ENCODE measurements around the gene JAZF1. TPM values are rescaled to one million over a fixed set of nuclear protein-coding genes. Genes with fewer than 3 reads are reported as not detected.

Gene JAZF1
- total and polyA plus RNA-seq, 2 donors (not counting 1 experiment from before 2014, with no cell fraction given), result 14.0 to 38.6 TPM

DNA sequence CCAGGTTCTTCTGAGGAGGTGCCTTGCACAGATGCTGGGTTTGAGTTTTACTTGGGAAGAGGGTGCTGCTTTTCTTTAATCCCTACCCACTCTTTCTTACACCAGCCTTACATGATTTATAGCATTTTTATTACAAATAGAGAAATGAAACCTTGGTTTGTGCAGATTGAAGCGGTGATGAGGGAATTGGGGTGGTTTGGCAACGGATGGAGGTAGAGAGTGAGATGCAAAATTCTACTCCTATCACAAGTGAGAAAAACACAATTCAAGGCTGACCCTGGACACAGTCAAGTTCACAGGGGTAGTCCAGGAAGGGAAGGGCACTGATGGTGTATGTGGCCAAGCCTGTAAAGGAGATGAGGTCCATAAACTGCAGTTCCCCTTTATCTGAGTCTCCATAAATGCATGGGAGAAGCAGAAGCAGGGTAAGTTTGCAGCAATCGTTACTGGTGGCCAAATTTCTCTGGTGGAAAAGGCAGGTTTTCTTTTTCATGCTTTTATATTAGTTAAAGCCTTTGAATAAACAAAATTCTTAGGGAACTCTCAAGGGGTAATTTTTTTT, 214.3 kb downstream of the JAZF1 start:
- Mint-ChIP-seq H3K4me3 (peak overlapping the region; percentile 39), H3K9me3 (ENCODE audit: insufficient read depth) (no peaks in the 10 kb centered on the region), H3K27me3 (no peaks in the 10 kb centered on the region), H3K27ac (peak overlapping the region; percentile 27), H3K4me1 (peaks cover 50% of the 10 kb centered on the region)
- Histone ChIP-seq H3K9ac (ENCODE audit: low read length) (no peak overlapping the region), H3K4me3 (ENCODE audit: control extremely low read depth in 1 of 5, extremely low read depth in 1 of 5, insufficient read depth in 1 of 5, low read depth in 2 of 5, low read length in 4 of 5) (no peak overlapping the region), H4K20me1 (ENCODE audit: control insufficient read depth, insufficient read depth, low read length, poor library complexity, severe bottlenecking) (peaks cover 67% of the 10 kb centered on the region), H2AFZ (ENCODE audit: insufficient read depth, low read depth, low read length, poor library complexity, severe bottlenecking) (no peak overlapping the region), H3K79me2 (ENCODE audit: control insufficient read depth, insufficient read depth, low read length) (peaks cover 71% of the 10 kb centered on the region), H3K27me3 (replicated peaks in 1 of 4; ENCODE audit: control extremely low read depth in 1 of 4, control insufficient read depth in 3 of 4, insufficient read depth in 4 of 4, low read length in 3 of 4) (no peaks in the 10 kb centered on the region), H3K9me3 (ENCODE audit: control extremely low read depth in 1 of 3, control insufficient read depth in 2 of 3, insufficient read depth in 1 of 3, low read length in 2 of 3) (no peaks in the 10 kb centered on the region), H3K4me1 (ENCODE audit: control insufficient read depth in 2 of 2, insufficient read depth in 2 of 2, low read length in 2 of 2) (peaks cover 20 to 27% of the 10 kb centered on the region in 2 donors), H3K4me2 (replicated peaks; ENCODE audit: low read depth, low read length, poor library complexity, severe bottlenecking) (peak overlapping the region; percentile 36), H3K36me3 (replicated peaks in 1 of 2; ENCODE audit: control extremely low read depth in 1 of 2, control insufficient read depth in 1 of 2, extremely low read depth in 1 of 2, insufficient read depth in 2 of 2, low read length in 1 of 2) (peaks cover 0 to 2% of the 10 kb centered on the region in 2 experiments), H3K27ac (ENCODE audit: low read length in 2 of 2) (peak overlapping the region in 1 of 2 donors; percentile 25)
- WGBS (ENCODE audit: insufficient coverage), result no CpG with 5 or more reads among the region's 3 CpGs
- ChIA-PET POLR2A (no interaction called here), CTCF (interaction anchor here (1.0 kb wide), 1 partner anchor 112 kb away, joined by 3 read pairs; no protein-coding TSS in a partner anchor)
- peak; percentile 49 for ATAC-seq (ENCODE audit: low read depth)
- peak; percentile 42 for DNase-seq
- TF ChIP-seq, protein P1, sequence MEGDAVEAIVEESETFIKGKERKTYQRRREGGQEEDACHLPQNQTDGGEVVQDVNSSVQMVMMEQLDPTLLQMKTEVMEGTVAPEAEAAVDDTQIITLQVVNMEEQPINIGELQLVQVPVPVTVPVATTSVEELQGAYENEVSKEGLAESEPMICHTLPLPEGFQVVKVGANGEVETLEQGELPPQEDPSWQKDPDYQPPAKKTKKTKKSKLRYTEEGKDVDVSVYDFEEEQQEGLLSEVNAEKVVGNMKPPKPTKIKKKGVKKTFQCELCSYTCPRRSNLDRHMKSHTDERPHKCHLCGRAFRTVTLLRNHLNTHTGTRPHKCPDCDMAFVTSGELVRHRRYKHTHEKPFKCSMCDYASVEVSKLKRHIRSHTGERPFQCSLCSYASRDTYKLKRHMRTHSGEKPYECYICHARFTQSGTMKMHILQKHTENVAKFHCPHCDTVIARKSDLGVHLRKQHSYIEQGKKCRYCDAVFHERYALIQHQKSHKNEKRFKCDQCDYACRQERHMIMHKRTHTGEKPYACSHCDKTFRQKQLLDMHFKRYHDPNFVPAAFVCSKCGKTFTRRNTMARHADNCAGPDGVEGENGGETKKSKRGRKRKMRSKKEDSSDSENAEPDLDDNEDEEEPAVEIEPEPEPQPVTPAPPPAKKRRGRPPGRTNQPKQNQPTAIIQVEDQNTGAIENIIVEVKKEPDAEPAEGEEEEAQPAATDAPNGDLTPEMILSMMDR (IDR thresholded peaks at IDR 0.05), result no peak
- no peak for TF ChIP-seq EZH2 (IDR thresholded peaks at IDR 0.05; ENCODE audit: borderline replicate concordance, insufficient read depth, low read depth, low read length, poor library complexity, severe bottlenecking)
- intact Hi-C loops (cut with micrococcal nuclease), result no loop called here

DNA sequence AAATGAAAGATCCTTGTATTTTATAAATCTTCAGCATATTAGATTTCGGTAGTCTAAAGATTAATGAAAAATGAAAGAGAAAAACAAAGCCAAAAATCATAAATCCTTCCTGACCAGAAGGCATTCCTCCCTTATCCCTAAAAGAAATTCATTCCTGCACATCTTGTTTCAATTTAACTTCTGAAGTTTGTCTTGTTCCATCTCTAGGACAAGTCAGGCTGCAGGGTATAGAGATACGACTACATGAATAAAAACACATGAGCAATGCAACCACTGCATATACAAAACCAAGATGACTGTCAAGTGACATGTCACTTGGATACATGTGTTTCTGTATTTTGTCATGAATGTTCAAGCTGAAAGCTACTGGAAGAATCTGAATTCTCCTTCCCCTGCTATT, 214.9 kb downstream of the JAZF1 start:
- Histone ChIP-seq H4K20me1 (ENCODE audit: control insufficient read depth, insufficient read depth, low read length, poor library complexity, severe bottlenecking) (peaks cover 67% of the 10 kb centered on the region), H3K36me3 (replicated peaks in 1 of 2; ENCODE audit: control extremely low read depth in 1 of 2, control insufficient read depth in 1 of 2, extremely low read depth in 1 of 2, insufficient read depth in 2 of 2, low read length in 1 of 2) (no peaks in the 10 kb centered on the region), H3K27ac (ENCODE audit: low read length in 2 of 2) (no peak overlapping the region), H3K4me1 (ENCODE audit: control insufficient read depth in 2 of 2, insufficient read depth in 2 of 2, low read length in 2 of 2) (peaks cover 20 to 27% of the 10 kb centered on the region in 2 donors), H3K9ac (ENCODE audit: low read length) (no peak overlapping the region), H2AFZ (ENCODE audit: insufficient read depth, low read depth, low read length, poor library complexity, severe bottlenecking) (no peak overlapping the region), H3K4me2 (replicated peaks; ENCODE audit: low read depth, low read length, poor library complexity, severe bottlenecking) (peak overlapping the region; percentile 36), H3K4me3 (ENCODE audit: control extremely low read depth in 1 of 5, extremely low read depth in 1 of 5, insufficient read depth in 1 of 5, low read depth in 2 of 5, low read length in 4 of 5) (no peak overlapping the region), H3K27me3 (replicated peaks in 1 of 4; ENCODE audit: control extremely low read depth in 1 of 4, control insufficient read depth in 3 of 4, insufficient read depth in 4 of 4, low read length in 3 of 4) (no peaks in the 10 kb centered on the region), H3K79me2 (ENCODE audit: control insufficient read depth, insufficient read depth, low read length) (peaks cover 73% of the 10 kb centered on the region), H3K9me3 (ENCODE audit: control extremely low read depth in 1 of 3, control insufficient read depth in 2 of 3, insufficient read depth in 1 of 3, low read length in 2 of 3) (no peaks in the 10 kb centered on the region)
- no peaks in the 10 kb centered on the region for H3K27me3 Mint-ChIP-seq
- POLR2A ChIA-PET, result no interaction called here
- H3K27ac Mint-ChIP-seq, result no peak overlapping the region
- peak overlapping the region; percentile 39 for H3K4me3 Mint-ChIP-seq
- TF ChIP-seq EZH2 (IDR thresholded peaks at IDR 0.05; ENCODE audit: borderline replicate concordance, insufficient read depth, low read depth, low read length, poor library complexity, severe bottlenecking), result no peak
- H3K9me3 Mint-ChIP-seq (ENCODE audit: insufficient read depth), result no peaks in the 10 kb centered on the region
- CTCF ChIA-PET, result interaction anchor here (1.0 kb wide), 1 partner anchor 112 kb away, joined by 3 read pairs; no protein-coding TSS in a partner anchor
- no CpG with 5 or more reads among the region's 2 CpGs for WGBS (ENCODE audit: insufficient coverage)
- H3K4me1 Mint-ChIP-seq, result peaks cover 45% of the 10 kb centered on the region
- intact Hi-C loops (cut with micrococcal nuclease), result no loop called here
- DNase-seq (no peak), ATAC-seq (ENCODE audit: low read depth) (no peak)

All from B cell (primary cell).